Hematopoietic multipotent progenitor cell treated with erythropoietin and hydrocortisone succinate and interleukin-3 and kit ligand, for 15 days (in vitro differentiated cells): ENCODE results near the gene SEPHS1.
"Not testable (repeated sequence)": the region's sequence is repeated elsewhere in the genome, so short reads cannot be mapped to it uniquely, and the experiment has no call there.

Experiments used
- DNase-seq: peaks from one replicate; pipeline ENCODE4 v3.0.0-alpha.2; 2015; ENCODE audit warnings: low spot score

Gene SEPHS1, protein sequence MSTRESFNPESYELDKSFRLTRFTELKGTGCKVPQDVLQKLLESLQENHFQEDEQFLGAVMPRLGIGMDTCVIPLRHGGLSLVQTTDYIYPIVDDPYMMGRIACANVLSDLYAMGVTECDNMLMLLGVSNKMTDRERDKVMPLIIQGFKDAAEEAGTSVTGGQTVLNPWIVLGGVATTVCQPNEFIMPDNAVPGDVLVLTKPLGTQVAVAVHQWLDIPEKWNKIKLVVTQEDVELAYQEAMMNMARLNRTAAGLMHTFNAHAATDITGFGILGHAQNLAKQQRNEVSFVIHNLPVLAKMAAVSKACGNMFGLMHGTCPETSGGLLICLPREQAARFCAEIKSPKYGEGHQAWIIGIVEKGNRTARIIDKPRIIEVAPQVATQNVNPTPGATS

DNA sequence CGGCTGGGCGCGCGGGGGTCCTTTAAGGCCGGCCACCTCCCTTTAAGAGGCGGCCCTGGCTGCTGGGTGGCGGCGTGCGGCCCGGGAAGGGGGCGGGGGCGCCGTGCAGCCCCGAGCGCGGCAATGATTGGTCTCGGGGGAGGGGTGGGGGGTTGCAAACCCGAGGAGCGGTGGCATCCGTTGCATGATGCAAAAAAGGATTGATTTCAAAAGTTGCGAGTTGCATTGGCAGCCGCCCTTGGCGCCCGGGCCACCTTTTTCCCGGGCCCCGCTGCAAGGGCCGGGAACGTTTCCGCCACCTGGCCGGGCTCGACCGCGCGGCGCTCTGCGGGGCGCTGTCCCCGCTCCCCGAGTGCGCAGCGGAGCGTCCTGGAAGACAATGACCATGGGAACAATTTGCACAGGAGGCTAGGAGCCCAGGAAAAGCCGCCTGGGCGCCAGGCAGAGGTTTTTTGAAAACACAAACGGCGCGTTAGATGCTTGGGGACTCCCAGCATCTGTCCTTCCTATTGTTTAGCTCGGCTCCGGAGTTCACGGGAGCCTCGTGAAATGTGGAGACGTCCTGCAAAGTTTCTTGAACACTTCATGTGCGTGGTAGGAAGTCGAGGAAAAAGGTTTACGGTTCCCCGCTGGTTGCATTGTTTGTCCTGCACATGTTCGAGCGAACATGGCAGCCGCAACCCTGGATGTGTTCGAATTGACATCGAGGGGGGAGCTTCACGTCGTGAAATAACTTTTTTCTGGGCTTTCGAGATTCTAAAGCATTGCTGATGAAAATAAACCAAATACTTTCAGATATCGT is at the start of gene SEPHS1:
SEPHS1 (minus strand) TSS at position 78 of the 802 bp plus-strand sequence. CDS start 3,343 bp downstream, outside the sequence.
- DNase-seq, result peak; percentile 47

DNA sequence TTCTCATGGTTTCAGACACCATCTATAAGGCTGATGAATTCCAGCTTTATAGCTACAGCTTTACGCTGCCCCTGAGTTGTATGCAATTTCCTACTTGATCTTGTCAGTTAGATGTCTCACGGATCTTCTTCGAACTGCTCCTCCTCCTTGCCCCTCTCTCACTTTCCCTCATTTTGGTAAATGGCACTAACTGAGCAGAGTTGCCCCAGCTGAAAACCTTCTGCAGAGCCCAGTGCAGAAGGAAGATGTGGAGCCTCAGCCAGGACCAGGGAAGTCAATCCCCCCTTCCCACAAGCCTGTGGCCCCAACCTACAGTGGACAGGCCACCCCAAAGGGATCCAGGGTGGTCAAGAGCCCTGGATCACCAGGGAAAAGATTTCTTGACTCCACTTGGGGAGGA is 49.0 kb upstream of the SEPHS1 start:
- DNase-seq, result no peak

DNA sequence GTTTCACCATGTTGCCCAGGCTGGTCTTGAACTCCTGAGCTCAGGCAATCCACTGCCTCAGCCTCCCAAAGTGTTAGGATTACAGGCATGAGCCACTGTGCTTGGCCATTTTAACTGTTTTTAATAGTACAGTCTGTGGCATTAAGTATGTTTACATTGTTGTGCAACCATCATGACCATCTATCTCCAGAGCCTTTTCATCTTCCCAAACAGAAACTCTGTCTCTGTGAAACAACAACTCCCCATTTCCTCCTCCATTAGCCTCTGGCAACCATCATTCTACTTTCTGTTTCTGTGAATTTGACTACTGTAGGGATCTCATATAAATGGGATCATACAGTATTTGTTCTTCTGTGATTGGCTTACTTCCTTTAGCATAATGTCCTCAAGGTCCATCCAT is 48.3 kb upstream of the SEPHS1 start:
- no peak for DNase-seq

DNA sequence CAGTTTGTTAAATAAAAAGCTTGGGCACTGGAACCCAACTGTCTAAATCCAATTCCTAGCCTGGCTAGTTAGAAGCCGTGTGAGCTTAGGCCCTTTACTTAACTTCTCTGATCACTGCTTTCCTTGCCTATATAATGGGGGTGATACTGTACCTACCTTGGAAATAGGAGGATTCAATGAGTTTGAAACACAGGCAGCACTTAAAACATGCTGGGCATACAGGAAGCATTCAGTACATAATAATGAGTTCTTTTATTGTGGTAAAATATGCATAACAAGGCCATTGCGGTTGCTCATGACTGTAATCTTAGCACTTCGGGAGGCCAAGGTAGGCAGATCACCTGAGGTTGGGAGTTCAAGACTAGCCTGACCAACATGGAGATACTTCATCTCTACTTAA is 47.4 kb upstream of the SEPHS1 start:
- no peak for DNase-seq

DNA sequence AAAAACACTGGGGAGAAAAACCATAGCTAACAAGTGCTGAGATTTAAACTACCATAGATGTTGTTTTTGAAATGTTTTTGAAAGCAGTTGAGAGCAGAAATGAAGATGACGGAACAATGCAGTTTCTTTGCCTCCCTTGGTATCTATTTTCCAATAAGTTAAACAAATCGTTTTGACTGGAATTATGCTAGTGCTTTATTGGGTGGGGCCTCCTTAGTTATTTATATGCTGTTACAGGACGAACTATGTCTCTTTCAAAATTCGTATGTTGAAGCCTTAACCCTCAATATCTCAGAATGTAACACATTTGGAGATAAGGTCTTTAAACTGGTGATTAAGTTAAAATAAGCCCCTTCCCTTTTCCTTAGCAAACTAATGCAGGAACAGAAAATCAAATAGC is 45.5 kb upstream of the SEPHS1 start:
- DNase-seq, result no peak

DNA sequence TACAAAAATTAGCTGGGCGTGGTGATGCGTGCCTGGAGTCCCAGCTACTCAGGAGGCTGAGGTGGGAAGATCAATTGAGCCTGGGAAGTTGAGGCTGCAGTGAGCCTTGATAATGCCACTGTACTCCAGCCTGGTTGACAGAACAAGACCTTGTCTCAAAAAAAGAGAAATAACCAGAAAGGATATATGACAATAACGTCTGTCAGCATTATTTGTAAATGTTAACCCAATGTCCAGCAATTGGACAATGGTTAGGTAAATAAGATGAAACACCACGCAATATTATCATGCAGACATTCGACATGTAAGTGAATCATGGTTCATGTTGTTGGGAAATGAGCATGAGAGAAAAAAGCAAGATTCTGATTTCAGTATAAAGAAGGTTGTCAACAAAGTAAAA is 44.6 kb upstream of the SEPHS1 start:
- no peak for DNase-seq

DNA sequence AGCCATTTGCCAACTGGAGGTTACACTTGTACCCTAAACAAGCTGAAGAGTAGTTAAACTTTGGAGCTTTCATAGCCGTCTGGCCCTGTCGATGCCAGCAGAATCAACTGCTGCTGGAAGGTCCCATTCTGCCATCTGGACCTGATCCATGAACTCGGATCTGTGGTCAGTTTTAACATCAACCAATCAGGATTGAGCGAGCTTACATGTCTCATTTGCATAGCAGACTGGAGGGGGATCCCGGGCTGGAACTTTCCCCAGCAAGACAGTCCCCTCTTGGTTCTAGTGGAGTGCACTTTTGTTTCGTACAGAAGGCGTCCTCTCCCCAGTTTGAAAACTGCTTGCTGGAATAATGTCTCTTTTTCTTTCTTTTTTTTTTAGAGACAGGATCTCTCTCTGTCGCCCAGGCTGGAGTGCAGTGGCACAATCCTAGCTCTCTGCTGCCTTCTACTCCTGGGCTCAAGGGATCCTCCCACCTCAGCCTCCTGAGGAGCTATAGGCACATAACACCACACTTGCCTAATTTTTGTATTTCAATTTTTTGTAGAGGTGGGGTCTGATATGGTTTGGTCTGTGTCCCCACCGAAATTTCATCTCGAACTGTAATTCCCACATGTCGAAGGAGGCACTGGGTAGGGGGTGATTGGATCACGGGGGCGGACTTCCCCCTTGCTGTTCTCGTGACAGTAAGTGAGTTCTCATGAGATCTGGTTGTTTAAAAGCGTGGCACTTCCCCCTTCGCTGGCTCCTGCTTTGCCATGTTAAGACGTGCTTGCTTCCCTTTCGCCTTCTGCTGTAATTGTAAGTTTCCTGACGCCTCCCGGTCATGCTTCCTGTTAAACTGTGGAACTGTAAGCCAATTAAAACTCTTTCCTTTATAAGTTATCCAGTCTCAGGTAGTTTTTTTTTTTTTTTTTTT is 42.8 kb upstream of the SEPHS1 start:
- no peak for DNase-seq

DNA sequence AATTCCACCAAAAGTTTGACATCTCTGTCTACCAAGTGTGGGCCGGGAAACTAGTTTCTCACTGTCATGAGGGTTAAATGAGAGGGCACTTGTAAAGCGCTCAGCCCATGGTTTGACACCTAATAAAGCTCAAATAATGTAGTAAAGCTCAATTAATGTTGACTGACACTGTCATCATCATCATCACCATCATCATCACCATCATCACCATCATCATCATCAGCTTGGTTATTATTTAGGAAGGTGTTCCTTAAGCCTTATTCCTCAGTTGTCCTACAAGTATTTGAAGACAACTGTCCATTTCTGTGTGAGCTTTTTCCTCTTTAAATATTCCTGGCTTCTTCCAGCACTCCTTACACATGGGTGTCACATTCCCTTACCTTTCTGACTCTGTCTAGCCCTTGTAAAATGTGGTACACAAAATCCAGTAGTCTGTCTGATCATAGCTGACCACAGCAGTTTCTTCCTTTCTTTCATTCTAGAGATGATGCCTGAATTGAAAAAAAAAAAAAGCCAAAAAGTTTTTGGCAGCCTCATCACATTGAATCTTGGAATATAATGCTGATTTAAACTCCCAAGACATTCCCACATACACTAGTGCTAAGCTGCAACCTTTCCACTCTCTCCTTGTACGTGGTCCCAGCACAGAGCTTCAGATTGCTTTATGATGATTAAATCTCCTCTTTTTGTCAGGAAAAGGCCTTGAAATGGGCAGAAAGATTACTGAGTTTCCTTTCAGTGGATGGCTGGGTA is 40.6 kb upstream of the SEPHS1 start:
- no peak for DNase-seq

DNA sequence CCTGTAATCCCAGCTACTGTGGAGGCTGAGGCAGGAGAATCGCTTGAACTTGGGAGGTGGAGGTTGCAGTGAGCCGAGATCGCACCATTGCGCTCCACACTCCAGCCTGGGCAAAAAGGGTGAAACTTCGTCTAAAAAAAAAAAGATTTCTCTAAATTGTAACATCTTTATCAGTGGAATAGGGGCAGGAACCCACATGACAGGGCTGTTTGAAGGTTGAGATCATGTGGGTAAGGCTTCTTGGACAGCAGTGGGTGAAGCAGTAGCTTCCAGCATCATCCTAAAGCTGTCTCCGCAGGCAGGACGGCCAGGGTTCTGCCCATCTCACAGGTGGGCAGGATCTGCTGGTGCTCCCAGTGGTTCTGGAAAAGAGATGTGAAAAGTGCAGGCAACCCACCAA is 37.9 kb upstream of the SEPHS1 start:
- no peak for DNase-seq

DNA sequence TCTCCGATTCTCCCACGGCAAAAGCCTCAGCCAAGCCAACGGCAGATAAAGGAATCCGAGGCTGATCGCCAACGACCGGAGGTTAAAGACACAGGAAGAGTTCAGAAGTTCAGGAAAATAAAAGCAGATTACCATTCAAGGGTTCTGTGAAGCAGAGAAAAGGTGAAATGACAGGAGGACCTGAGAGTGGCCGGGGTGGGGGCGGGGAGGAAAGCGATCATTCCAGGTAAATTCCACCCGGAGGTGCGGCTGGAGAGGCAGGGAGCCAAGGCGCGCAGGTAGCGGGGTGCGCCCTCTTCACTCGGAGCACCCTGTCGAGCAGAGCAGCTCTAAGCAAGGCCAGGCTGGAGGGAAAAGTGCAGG is 35.3 kb upstream of the SEPHS1 start:
- DNase-seq, result no peak

DNA sequence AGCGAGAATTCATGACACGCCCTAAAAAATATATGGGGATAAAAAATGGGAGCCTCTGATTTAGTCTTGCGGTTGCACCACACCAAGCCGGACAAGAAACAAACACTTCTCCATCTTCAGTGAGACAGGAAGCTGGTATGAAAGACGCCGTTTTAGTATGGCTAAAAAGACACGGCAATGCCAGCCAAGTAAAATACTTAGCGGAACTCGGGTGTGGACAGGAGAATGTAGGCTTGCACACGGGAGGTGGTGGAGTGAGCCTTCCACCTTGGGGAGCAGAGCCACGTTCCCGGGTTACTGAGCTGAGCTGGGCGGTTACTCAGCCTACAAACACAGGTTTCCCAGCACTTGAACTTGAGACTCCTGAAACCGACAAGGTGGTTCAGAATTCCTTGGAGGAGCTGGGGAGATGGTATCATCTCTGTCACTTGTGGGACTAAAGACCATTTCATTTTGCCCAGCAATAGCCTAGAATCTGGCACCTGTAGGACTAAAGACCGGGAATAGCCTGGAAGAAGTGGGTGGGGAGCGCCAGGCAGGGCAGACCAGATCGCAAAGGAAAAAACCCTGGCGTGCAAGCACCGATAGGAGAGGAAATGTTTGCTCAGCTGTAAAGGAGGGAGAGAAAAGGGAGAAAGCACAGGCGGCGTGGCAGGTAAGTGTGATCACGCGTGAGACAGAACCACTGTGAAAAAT is 34.8 kb upstream of the SEPHS1 start:
- DNase-seq, result no peak

DNA sequence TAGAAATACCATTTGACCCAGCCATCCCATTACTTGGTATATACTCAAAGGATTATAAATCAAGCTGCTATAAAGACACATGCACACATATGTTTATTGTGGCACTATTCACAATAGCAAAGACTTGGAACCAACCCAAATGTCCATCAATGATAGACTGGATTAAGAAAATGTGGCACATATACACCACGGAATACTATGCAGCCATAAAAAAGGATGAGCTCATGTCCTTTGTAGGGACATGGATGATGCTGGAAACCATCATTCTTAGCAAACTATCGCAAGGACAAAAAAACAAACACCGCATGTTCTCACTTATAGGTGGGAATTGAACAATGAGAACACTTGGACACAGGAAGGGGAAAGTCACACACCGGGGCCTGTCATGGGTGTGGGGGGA is 31.0 kb upstream of the SEPHS1 start:
- DNase-seq, result not testable (repeated sequence)

DNA sequence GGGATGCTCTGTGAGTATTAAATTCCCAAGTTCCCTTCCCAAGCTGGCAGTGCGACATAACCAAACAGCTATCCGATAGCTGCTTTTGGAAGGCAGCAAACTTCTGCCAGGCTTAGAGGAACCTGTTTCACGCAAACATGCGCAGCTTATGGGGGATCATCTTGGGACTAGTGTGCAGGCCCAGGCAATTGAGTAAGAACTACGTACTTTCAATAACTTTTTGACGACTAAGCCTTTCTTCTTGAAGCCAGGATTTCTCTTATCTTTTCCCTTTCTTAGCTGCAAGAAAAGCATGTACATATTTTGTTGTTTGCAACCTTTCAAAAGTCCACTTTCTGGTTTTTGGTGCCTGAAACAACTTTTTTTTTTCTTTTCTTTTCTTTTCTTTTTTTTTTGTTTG is 28.7 kb upstream of the SEPHS1 start:
- no peak for DNase-seq

DNA sequence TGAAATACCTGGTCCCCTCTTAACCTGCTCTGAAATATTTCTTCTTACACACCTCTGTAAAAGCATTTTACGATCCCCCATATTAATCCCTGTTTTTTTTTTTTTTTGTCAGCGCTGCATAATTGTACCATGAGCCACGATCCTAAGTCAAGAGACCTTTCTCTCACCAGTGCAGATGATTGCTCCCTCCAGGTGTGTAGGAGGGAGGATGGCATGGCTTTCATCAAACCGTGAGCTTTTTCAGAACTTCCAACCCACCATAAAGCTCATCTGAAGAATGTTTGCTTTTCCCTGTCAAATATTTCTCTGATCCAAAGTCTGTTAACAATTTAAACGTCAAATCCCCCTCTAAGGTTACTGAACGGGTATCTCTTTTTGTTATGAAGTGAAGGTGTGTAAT is 28.2 kb upstream of the SEPHS1 start:
- no peak for DNase-seq

DNA sequence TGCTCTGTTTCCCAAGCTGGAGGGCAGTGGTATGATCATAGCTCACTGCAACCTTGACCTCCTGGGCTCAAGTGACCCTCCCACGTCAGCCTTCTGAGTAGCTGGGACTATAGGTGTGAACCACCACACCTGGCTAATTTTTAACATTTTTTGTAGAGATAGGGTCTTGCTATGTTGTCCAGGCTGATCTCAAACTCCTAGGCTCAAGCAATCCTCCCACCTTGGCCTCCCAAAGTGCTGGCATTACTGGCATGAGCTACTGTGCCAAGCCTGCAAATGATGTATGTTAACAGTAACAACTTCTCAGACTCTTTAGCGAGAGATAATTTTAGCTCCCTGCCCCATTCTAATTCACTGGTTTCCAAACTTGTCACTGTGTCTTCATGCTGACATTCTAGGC is 27.7 kb upstream of the SEPHS1 start:
- no peak for DNase-seq

DNA sequence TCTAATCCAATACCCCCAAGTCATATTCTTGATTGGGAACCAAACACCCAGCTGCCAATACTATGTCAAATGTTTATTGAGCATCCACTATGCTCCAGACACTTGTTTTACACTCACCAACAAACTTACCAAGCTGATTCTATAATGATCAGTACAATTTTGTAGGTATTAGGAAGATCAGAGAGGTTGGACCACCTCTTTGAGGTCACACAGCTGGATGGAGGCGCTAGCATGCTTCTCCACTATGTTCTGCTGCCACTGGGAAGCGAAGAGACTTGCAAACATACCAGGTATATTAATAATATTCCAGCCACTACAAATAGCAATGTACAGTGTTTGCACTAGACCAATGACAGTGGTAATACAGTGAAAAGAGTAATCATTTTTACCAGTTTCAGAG is 25.6 kb upstream of the SEPHS1 start:
- no peak for DNase-seq

DNA sequence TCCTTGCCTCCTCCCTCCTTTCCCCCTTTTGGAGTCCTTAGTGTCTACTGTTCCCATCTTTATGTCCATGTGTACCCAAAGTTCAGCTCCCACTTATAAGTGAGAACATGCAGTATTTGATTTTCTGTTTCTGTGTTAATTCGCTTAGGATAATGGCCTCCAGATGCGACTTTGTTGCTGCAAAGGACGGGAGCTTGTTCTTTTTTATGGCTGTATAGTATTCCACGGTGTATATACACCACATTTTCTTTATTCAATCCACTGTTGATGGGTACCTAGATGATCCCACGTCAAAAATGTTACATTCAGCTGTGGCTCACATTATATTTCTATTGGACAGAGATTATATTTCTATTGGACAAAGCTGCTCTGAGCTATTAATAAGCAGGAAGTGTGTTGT is 24.4 kb upstream of the SEPHS1 start:
- no peak for DNase-seq

DNA sequence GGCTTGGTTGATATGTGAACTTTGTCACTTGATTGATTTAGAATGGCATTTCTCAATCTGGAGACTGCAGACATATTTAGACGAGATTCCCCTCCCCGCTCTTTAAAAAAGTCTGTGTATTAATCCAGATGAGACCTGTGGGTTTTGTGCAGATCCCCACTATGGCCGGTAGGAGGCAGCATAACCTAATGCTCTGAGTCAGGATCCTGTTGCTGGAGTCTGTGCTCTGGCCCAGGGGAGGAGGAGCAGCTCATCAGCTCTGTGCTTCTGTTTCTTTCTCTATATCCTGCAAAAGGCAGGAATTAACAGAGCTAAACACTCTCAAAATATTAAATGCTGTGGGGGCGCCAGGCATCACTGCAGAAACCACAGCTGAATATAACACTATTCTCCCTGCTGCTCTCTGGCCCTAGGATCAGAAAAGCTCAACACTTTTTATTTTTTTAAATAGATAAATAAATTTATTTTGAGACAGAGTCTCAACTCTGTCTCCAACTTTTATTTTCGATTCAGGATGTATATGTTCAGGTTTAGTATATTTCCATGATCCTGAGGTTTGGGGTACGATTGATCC is 23.9 kb upstream of the SEPHS1 start:
- DNase-seq, result peak; percentile 62

DNA sequence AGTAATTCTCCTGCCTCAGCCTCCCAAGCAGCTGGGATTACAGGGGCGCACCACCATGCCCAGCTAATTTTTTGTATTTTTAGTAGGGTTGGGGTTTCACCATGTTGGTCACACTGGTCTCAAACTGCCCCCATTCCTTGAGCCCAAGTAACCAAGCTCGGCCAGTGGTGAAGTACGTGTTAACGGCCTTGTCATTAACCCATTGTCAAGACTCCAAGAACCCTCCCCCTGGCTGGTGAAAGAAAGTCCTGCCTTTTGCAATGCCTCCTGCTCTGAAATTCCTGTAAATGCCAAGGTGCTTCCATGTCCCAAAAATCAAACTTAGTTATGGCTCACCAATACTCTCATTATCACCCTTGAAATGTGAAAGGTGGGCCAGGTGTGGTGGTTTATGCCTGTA is 18.8 kb upstream of the SEPHS1 start:
- DNase-seq, result no peak

DNA sequence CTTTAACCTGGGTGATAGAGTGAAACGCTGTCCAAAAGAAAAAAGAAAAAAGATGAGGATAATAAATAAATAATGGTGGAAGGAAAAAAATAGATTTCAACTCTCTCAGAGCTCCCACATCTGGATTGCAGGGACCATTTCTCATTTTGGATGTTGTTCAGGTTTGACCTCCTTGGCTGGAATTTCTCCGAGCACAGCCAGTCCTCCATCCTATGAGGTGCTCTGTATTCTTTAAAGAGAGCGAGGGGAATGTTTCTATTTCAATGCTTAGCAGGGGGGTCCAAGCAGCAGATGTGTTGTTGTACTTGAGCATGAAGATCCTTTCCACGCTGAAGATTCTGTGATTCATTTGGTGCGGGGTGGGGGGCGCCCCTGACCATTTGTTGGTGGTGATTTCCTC is 17.7 kb upstream of the SEPHS1 start:
- DNase-seq, result no peak

DNA sequence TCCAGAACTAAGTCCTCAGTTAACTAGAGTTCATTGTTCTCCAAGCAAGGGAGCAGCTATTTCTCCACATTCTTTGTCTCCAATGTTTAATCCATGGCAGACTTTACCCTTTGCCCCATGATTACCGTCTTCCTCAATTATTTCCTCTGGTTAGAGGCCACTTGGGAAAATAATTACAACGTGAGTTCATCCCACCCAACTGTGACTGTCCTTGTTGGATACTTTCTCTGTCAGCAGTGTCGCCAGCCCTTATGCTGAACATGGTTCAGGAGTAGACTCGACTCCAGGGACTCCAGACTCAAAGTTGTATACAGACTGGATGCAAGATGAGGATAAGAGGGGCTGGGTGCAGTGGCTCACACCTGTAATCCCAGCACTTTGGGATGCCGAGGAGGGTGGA is 17.1 kb upstream of the SEPHS1 start:
- DNase-seq, result no peak
